Stimulated activated CD8-positive, alpha-beta memory T cell treated with anti-CD3 and anti-CD28 coated beads, Interleukin-15, amount 100 ng/mL, for 1 hour (primary cell): ENCODE data around the gene AP1M2.
"Not testable (repeated sequence)": the region's sequence is repeated elsewhere in the genome, so short reads cannot be mapped to it uniquely, and the experiment has no call there.

Experiments used
- DNase-seq: peaks from one replicate; pipeline ENCODE4 v3.0.0-alpha.2; 2020; ENCODE audit warnings: low read depth

AP1M2 gene

GRCh38 chr19:10565028-10565566, 22.0 kb downstream of the AP1M2 start:
- DNase-seq, result no peak

GRCh38 chr19:10562609-10563008, 24.5 kb downstream of the AP1M2 start:
- DNase-seq, result no peak

GRCh38 chr19:10560154-10560553, 27.0 kb downstream of the AP1M2 start:
- no peak for DNase-seq

GRCh38 chr19:10557603-10558197, 29.4 kb downstream of the AP1M2 start:
- no peak for DNase-seq

- no peak for DNase-seq
These were observed 31.5 kb downstream of the AP1M2 start for GRCh38 chr19:10555610-10555973.

GRCh38 chr19:10554760-10555609, 32.1 kb downstream of the AP1M2 start:
- no peak for DNase-seq

GRCh38 chr19:10553943-10554381, 33.1 kb downstream of the AP1M2 start:
- DNase-seq, result peak; percentile 31

GRCh38 chr19:10553087-10553667, 33.9 kb downstream of the AP1M2 start:
- DNase-seq, result no peak

- no peak for DNase-seq
These were observed 34.5 kb downstream of the AP1M2 start for GRCh38 chr19:10552510-10553053.

- DNase-seq, result no peak
These were observed 35.3 kb downstream of the AP1M2 start for GRCh38 chr19:10551698-10552301.

- DNase-seq, result not testable (repeated sequence)
These were observed 36.1 kb downstream of the AP1M2 start for GRCh38 chr19:10551006-10551405.

GRCh38 chr19:10550336-10550735, 36.8 kb downstream of the AP1M2 start:
- DNase-seq, result no peak

GRCh38 chr19:10549733-10550132, 37.4 kb downstream of the AP1M2 start:
- no peak for DNase-seq

- no peak for DNase-seq
These were observed 38.3 kb downstream of the AP1M2 start for GRCh38 chr19:10548746-10549276.

GRCh38 chr19:10546817-10547216, 40.3 kb downstream of the AP1M2 start:
- no peak for DNase-seq

GRCh38 chr19:10544753-10545251, 42.3 kb downstream of the AP1M2 start:
- DNase-seq, result no peak

- DNase-seq, result no peak
These were observed 42.8 kb downstream of the AP1M2 start for GRCh38 chr19:10544242-10544752.

- peak; percentile 58 for DNase-seq
These were observed 43.5 kb downstream of the AP1M2 start, which contains the start of gene ATG4D for GRCh38 chr19:10543420-10544241. Gene ATG4D (plus strand): TSS chr19:10543904. CDS start chr19:10544091, 187 bp downstream.

GRCh38 chr19:10543059-10543419, 44.1 kb downstream of the AP1M2 start:
- DNase-seq, result no peak

- not testable (repeated sequence) for DNase-seq
These were observed 48.1 kb downstream of the AP1M2 start for GRCh38 chr19:10539016-10539415.
